K562 (cell line): ENCODE data around the gene SLC25A26. TPM values are rescaled to one million over a fixed set of nuclear protein-coding genes. Genes with fewer than 3 reads are reported as not detected.

Experiments
- CHD7 ChIP-seq: fragments of 200-600 bp; sonication (generic); IDR thresholded peaks from one replicate; pipeline ENCODE4 v1.6.1; 2012; ENCODE audit warnings: mild to moderate bottlenecking, low read depth, low read length, inconsistent platforms
- ELK3 ChIP-seq: fragments of 450-650 bp; formaldehyde crosslinking; IDR thresholded peaks from 2 replicates; pipeline ENCODE4 v1.4.0; 2020; ENCODE audit warnings: mild to moderate bottlenecking
- FIP1L1 ChIP-seq: fragments of 200-400 bp; formaldehyde crosslinking; IDR thresholded peaks from 2 replicates; pipeline ENCODE4 v1.6.1; 2018; ENCODE audit warnings: mild to moderate bottlenecking, low read depth, low read length; ENCODE audit not compliant: poor library complexity, severe bottlenecking
- FOXK1 ChIP-seq: sonication (generic); formaldehyde crosslinking; IDR thresholded peaks from 2 replicates; pipeline ENCODE4 v1.8.0; 2022; ENCODE audit warnings: missing genetic modification reagents, mild to moderate bottlenecking, borderline replicate concordance
- HDAC8 ChIP-seq: fragments of 450-650 bp; IDR thresholded peaks from 2 replicates; pipeline ENCODE4 v1.6.1; 2016; ENCODE audit warnings: mild to moderate bottlenecking, missing genetic modification characterization, moderate library complexity, missing compliant biosample characterization
- IRF2 ChIP-seq: sonication (generic); formaldehyde crosslinking; IDR thresholded peaks from 2 replicates; pipeline ENCODE4 v1.8.1; 2022; ENCODE audit warnings: mild to moderate bottlenecking, missing genetic modification reagents
- LARP7 ChIP-seq: fragments of 450-650 bp; IDR thresholded peaks from 2 replicates; pipeline ENCODE4 v1.6.1; 2016
- NCOA2 ChIP-seq, 2 experiments: fragments of 450-650 bp; IDR thresholded peaks; 2 replicates each; pipeline ENCODE4 v1.6.1; 2018; ENCODE audit warnings: mild to moderate bottlenecking in 2 of 2, moderate library complexity in 1 of 2; ENCODE audit not compliant: partially characterized antibody in 2 of 2
- PHF8 ChIP-seq: fragments of 200-600 bp; sonication (generic); IDR thresholded peaks from 2 replicates; pipeline ENCODE4 v1.6.1; 2012; ENCODE audit warnings: mixed run types, mild to moderate bottlenecking, inconsistent platforms, low read length, moderate library complexity, borderline replicate concordance
- ZBTB11 ChIP-seq, 3 experiments: fragments of 200-800 bp in 1 of 3; fragments of 250-450 bp in 1 of 3; fragments of 450-650 bp in 1 of 3; sonication (Bioruptor Pico) in 1 of 3; sonication (Bioruptor generic) in 1 of 3; formaldehyde crosslinking in 1 of 3; IDR thresholded peaks; 2 replicates each; pipeline versions ENCODE4 v1.6.1 to v1.8.0; 2016 to 2022; ENCODE audit warnings: mild to moderate bottlenecking in 2 of 3, missing genetic modification characterization in 2 of 3, missing compliant biosample characterization in 1 of 3, moderate library complexity in 1 of 3
- ZNF133 ChIP-seq: fragments of 250-450 bp; sonication (Bioruptor Pico); IDR thresholded peaks from 2 replicates; pipeline ENCODE4 v1.4.0; 2020; ENCODE audit warnings: mild to moderate bottlenecking
- ZNF717 ChIP-seq: fragments of 250-450 bp; sonication (Bioruptor Pico); IDR thresholded peaks from 2 replicates; pipeline ENCODE4 v1.5.0; 2021
- polyA plus RNA-seq, 8 experiments: library from polyadenylated mRNA; depleted of rRNA in 4 of 8; stranded (reverse) in 5 of 8; unstranded in 3 of 8; fragments of >200 nt; fragmentation: Nextera tagmentation in 2 of 8; fragmentation: Illumina TruSeq in 1 of 8; extraction: Ambion mirVana in 2 of 8; extraction: Trizol in 1 of 8; gene quantifications; 2 replicates each; pipeline versions ENCODE4 v1.2.1 to v1.2.3, GENCODE V29; 2011 to 2014; ENCODE audit warnings: inconsistent platforms in 1 of 8, missing spikeins in 1 of 8
- total RNA-seq, 7 experiments: library from RNA; depleted of rRNA in 6 of 7; stranded (reverse); fragments of >200 nt in 6 of 7; fragmentation: Illumina TruSeq in 2 of 7; extraction: Trizol in 2 of 7; gene quantifications; 2 replicates each; pipeline versions ENCODE4 v1.2.1 to v1.2.3, GENCODE V29; 2011 to 2021; ENCODE audit warnings: low replicate concordance in 1 of 7

The SLC25A26 gene
- total and polyA plus RNA-seq, 9 of the 15 experiments (the other 6 are each of a cell fraction or from before 2014, with no cell fraction given), result 7.2 to 29.1 (median 12.6) TPM

GRCh38 chr3:66248641-66249040 lies 27.8 kb downstream of the SLC25A26 start (continued):
- TF ChIP-seq ZBTB11 (CRISPR knock-in tag; IDR thresholded peaks at IDR 0.05) (no peak), LARP7 (no peak), CHD7 (no peak), PHF8 (no peak), ELK3 (CRISPR knock-in tag) (no peak), ZNF133 (no peak), FOXK1 (no peak), HDAC8 (tag) (no peak), NCOA2 (IDR thresholded peaks at IDR 0.05; ENCODE audit: partially characterized antibody in 2 of 2) (no peak), ZNF717 (CRISPR knock-in tag) (no peak), IRF2 (CRISPR knock-in tag) (no peak), FIP1L1 (no peak)
